ENCODE results near the gene AZIN2.

Gene AZIN2

DNA sequence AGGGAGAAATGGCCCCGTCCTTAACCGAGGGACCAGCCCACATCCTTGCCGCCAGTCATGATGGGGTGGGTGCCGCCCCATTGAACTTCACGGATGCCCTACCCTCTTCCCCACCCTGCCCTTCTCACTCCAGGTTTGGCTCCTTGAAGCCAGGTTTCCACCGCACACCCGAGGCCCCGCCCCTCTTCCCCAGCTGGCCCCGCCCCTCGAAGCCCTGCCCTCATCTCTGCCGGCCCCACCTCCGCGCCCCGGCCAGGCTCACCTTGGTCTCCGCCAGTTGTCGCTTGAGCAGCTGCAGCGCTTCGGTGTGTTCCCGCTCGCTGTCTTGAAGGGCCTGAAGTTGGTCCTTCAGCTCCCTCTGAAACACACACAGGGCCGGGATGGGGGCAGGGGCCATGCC lies 84.3 kb downstream of the AZIN2 start:
- H3K27me3 ChIP-seq (replicated peaks) = no peaks in the 10 kb centered on the region
- DNase-seq = no peak
- H3K27ac ChIP-seq = no peak overlapping the region
- in situ Hi-C loops (cut with HindIII; ENCODE audit: low pct_ligation_motif_present, low sequenced_read_pairs) = no loop called here
- no peak overlapping the region for H3K4me3 ChIP-seq (ENCODE audit: low read depth, low read length)
- peaks cover 27% of the 10 kb centered on the region for H3K36me3 ChIP-seq (replicated peaks)
- TF ChIP-seq, protein P1, sequence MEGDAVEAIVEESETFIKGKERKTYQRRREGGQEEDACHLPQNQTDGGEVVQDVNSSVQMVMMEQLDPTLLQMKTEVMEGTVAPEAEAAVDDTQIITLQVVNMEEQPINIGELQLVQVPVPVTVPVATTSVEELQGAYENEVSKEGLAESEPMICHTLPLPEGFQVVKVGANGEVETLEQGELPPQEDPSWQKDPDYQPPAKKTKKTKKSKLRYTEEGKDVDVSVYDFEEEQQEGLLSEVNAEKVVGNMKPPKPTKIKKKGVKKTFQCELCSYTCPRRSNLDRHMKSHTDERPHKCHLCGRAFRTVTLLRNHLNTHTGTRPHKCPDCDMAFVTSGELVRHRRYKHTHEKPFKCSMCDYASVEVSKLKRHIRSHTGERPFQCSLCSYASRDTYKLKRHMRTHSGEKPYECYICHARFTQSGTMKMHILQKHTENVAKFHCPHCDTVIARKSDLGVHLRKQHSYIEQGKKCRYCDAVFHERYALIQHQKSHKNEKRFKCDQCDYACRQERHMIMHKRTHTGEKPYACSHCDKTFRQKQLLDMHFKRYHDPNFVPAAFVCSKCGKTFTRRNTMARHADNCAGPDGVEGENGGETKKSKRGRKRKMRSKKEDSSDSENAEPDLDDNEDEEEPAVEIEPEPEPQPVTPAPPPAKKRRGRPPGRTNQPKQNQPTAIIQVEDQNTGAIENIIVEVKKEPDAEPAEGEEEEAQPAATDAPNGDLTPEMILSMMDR (IDR thresholded peaks at IDR 0.05; ENCODE audit: low read depth, low read length, missing control alignments) = no peak

DNA sequence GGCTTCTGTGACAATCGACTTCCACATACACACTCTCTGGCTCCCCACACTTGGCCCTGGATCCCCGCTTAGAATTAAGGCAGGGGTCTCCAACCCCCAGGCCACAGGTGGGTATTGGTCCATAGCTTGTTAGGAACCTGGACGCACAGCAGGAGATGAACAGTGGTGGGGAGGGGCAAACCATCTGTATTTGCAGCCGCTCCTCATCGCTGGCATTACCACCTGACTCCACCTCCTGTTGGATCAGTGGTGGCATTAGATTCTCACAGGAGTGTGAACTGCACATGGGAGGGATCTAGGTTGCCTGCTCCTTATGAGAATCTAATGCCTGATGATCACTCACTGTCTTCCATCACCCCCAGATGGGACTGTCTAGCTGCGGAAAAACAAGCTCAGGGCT lies 84.9 kb downstream of the AZIN2 start:
- in situ Hi-C loops (cut with HindIII; ENCODE audit: low pct_ligation_motif_present, low sequenced_read_pairs) = no loop called here
- peak overlapping the region; percentile 11 for H3K27ac ChIP-seq

DNA sequence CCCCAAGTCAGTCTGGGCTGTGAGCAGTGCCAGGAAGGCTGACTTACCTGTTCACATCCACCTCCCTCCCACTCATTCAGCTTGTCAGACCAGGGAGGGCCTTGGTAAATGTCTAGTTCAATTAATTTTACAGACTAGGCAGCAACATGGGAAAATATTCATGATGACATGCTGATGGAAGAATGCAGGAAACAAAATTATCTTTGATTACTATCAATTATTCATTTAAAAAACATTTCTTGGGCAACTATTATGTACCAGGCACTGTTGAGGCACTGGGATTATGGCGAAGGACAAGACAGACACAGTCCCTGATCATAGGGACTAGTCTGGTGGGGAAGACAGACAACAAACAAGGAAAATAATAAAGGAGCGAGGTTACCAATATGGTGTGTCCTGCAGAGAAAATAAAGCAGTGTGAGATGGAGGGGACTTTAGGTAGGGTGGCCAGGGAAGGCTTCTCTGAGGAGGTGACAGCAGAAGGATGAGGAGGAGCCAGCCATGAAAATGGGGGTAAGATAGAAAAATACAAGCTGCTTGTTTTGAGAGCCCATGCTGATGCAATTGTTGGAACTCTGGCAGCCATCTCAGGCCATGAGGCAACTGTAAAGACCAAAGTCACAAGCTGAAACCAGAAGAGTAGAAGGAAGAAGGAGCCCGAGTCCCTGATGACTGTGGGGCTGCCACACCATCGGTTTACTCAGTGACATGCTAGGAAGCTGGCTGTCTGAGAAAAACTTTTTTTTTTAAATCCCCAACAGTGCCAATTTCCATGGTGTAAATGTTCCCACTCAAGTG lies 86.9 kb downstream of the AZIN2 start:
- H3K27me3 ChIP-seq (replicated peaks) = no peaks in the 10 kb centered on the region
- H3K27ac ChIP-seq = peak overlapping the region; percentile 49
- TF ChIP-seq, protein P1 (IDR thresholded peaks at IDR 0.05; ENCODE audit: low read depth, low read length, missing control alignments) = no peak
- no peak overlapping the region for H3K4me3 ChIP-seq (ENCODE audit: low read depth, low read length)
- H3K36me3 ChIP-seq (replicated peaks) = peaks cover 20% of the 10 kb centered on the region
- DNase-seq = no peak
- in situ Hi-C loops (cut with HindIII; ENCODE audit: low pct_ligation_motif_present, low sequenced_read_pairs) = no loop called here

More for the DNA sequence above, 84.9 kb downstream of the AZIN2 start:
- no peaks in the 10 kb centered on the region for H3K27me3 ChIP-seq (replicated peaks)
- peaks cover 27% of the 10 kb centered on the region for H3K36me3 ChIP-seq (replicated peaks)
- TF ChIP-seq, protein P1 (IDR thresholded peaks at IDR 0.05; ENCODE audit: low read depth, low read length, missing control alignments) = no peak
- DNase-seq = no peak
- no peak overlapping the region for H3K4me3 ChIP-seq (ENCODE audit: low read depth, low read length)

DNA sequence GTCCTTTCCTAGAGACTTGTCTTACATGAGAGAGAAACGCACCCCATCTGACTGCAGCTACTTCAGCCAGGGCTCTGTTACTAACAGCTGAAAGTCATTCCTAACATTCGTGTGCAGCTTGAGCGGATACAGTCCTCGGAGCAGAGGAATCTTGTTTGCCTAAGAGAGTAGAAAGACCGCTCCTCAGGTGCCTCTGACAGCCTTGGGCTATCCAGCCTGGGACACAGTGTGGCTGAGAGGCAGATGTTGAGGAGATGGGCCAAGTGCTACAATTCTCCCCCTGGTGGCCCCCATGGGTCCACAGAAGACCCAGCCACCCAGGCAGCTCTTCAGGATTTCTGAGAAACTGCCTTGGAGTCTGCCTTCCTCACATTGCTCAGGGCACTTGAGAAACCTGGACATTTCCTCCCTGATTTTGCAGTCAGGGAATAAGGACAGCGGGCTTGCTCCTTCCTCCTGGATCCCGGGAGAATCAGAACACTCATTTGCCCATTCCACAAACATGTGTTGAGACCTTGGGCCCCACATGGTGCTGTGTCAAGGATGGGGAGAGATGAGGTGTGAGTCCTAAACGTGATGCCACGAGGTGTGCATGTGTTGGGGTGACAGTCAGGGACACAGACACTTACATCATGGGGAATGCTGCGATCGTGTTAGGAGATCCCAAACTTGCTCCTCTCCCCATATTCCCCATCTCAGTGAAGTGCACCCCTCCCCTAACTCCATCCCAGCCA lies 87.8 kb downstream of the AZIN2 start:
- H3K36me3 ChIP-seq (replicated peaks) = peaks cover 24% of the 10 kb centered on the region
- in situ Hi-C loops (cut with HindIII; ENCODE audit: low pct_ligation_motif_present, low sequenced_read_pairs) = no loop called here
- H3K4me3 ChIP-seq (ENCODE audit: low read depth, low read length) = no peak overlapping the region
- TF ChIP-seq, protein P1 (IDR thresholded peaks at IDR 0.05; ENCODE audit: low read depth, low read length, missing control alignments) = peak; percentile 36
- H3K27me3 ChIP-seq (replicated peaks) = no peaks in the 10 kb centered on the region
- no peak overlapping the region for H3K27ac ChIP-seq
- DNase-seq = no peak

DNA sequence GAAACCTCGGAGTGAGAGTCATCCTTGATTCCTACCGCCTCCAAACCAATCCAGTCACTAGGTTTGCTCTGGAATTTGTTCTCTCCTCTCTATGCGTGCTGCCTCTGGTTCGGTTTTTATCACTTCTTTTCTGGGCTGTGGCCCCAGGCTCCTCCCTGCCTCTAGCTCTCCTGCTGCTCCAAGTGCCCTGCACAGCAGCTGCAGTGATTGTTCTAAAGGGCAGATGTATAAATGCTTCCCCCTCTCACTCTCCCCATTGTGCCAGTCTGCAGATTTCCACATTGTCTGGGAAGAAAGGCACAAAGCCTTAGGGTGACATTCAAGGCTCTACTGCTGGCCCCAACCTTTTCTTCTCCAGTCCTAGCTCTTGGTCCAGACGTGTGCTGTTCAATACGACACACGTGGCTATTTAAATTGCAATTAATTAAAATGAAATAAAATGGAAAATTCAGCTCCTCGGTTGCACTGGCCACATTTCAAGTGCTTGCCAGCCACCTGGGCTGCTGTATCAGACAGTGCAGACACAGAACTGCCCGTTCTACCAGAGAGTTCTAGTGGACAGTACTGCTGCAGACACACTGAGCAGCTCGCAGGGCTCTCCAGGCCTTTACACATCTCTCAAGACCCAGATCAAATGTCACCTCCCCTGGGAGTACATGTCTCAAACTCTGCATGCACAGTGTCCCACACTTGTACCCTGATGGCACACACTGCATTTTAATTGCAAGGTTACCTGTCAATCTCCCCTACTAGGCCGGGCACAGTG lies 88.5 kb downstream of the AZIN2 start:
- in situ Hi-C loops (cut with HindIII; ENCODE audit: low pct_ligation_motif_present, low sequenced_read_pairs) = no loop called here
- TF ChIP-seq, protein P1 (IDR thresholded peaks at IDR 0.05; ENCODE audit: low read depth, low read length, missing control alignments) = no peak
- Histone ChIP-seq H3K4me3 (ENCODE audit: low read depth, low read length) (no peak overlapping the region), H3K27ac (no peak overlapping the region), H3K36me3 (replicated peaks) (peaks cover 25% of the 10 kb centered on the region), H3K27me3 (replicated peaks) (no peaks in the 10 kb centered on the region)
- DNase-seq = peak; percentile 42
